GM19468 (cell line): ENCODE results near the gene TBC1D12.

Source experiments
- ATAC-seq: cut with Tn5 transposase; IDR thresholded peaks from one replicate; pipeline ENCODE4 v1.9.1; 2021; ENCODE audit warnings: mild to moderate bottlenecking, moderate library complexity, moderate number of reproducible peaks; ENCODE audit not compliant: unreplicated experiment; ENCODE audit errors: extremely low read depth

Gene TBC1D12

DNA sequence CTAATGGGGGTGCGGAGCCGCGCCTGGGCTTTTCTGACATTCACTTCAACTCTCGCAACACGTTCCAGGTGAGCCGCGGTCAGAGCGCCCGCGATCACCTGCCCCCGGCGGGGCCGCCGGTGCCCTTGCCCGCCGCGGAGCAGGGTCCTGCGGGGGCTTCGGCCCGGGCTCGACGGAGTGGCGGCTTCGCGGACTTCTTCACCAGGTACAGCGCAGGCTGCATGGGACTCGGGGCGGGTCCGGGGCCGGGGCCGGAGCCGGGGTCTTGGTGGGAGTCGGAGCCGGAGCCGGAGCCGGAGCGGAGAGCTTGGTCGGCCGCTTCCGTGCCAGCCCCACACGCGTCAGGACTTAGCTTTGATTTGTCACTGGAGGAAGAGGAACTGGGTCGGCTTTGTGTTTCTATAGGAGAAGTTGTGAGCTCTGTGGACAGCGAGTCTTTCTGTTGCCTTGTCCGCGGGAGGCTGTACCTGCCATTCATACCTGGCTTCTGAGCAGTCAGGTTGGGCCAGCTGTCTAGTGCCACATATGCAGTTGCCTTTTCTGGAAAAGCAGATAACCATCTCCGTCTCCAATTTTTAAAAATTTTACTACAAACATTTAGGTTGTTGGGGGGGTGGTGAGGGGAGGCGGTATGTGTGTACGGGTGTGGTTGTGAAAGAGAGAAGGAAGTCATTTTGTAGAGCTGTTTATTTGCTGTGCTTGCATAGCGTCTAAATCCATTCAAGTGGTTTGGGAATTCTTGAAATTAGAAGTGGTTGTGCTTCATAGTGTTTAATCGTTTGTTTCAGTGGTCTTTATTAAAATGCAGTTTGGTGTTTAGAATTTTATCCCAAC lies 1.3 kb downstream of the TBC1D12 start:
- peak; percentile 20 for ATAC-seq

DNA sequence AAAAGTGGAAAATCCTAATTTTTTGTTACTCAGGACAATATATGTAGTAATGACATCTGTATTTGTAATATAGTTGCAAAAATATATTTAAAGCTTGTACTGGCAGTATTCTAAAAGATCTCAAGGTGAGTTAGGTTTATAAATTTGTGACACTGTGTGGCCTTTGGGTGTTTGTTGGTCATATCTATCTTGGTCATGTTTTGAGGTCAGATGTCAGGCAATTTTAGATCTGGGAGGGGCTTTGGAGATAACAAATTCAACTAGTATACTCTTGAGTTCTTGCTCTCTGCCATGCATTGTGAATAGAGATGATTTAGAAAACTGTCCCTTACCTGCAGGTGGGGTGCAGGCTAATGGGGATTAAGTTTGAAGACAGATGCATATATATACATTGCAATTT lies 3.1 kb downstream of the TBC1D12 start:
- ATAC-seq, result no peak

DNA sequence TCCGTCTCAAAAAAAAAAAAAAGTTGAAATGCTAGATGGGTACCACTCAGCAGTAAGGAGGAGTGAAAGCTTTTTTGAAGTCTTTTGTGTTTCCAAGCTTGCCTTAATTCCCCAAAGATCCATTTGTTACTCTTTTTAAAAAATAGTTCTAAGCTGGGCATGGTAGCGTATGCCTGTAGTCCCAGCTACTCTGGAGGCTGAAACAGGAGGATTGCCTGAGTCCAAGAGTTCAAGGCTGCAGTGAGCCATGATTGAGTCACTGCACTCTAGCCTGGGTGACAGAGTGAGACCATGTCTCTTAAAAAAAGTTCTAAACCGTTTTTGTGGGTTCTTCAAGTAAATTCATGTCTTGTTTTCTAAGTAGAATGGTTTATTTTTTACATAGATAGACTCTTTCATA lies 5.3 kb downstream of the TBC1D12 start:
- ATAC-seq, result no peak

DNA sequence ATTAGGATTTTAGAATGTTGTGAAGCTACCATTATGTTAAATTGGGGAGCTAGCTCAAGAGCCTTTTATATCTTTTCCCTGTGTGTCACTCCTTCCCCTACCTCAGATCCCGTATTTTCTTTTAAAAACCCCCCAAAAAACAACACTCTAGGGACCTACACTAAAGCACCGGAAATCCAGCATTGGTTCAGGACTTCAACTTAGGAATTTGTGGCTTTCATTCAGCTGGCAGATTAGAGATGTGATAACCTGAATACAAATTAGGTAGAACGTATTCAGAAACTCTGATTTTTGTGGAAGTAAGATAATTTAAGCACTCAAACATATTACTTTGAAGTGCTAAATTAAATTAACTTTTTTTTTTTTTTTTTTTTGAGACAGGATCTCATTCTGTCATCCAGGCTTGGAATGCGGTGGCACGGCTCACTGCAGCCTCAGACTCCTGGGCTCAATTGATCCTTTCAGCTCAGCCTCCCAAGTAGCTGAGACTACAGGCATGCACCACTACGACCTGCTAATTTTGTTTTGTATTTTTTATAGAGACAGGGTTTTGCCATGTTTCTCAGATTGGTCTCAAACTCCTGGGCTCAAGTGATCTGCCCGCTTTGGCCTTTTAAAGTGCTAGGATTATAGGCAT lies 6.8 kb downstream of the TBC1D12 start:
- ATAC-seq, result no peak

DNA sequence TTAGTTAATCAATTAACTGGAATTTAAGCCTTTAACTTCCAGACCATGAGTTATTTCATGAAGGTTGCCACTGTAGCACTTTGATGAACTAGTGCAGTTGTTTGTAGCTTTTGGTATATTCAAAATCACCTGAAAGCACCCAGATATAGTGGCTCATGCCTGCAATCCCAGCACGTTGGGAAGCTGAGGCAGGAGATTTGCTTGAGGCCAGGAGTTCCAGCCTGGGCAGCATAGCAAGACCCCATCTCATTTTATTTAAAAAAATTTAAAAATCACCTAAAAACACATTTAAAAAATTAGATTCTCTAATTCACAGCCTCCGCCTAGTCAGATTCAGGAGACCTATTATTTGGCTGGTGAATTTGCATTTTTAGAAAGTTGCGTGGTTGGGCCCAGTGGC lies 9.0 kb downstream of the TBC1D12 start:
- ATAC-seq, result no peak

DNA sequence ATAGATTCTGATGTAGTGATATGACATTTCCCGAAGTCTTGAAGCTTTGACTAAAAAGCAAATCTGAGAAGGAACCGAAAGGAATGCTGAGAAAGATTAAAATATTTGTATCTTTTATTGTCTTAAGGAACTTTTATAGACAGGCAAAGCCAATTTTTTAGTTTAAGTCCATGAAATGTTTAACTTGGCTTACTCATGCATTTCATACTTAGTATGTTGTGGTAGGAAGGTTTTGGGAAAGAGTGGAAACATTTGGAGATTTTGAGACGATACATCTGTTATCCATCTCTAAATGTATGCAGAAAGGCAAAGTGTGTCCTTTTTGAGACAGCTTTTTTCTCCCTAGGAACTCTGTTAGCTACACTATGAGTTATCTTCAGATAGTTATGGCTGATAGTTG lies 10.1 kb downstream of the TBC1D12 start:
- no peak for ATAC-seq

DNA sequence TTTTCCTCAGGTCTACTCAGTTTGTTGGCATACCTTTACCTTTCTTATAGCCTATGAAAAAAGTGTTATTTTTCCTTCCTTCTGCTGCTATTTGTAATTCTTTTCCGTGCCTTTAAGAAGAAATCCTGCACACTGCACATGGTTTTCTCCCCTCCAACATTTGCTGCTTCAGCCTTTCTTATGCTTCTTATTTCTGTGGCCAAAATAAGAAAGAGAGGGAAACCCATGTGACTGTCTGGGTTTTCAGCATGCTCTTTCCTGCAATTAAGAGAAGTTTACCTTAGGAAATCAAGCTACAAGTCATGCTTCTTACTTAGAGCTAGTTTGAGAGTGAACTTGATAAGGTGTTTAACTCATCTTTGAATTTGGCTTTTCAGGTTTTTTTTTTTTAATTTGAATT lies 11.0 kb downstream of the TBC1D12 start:
- ATAC-seq, result no peak

DNA sequence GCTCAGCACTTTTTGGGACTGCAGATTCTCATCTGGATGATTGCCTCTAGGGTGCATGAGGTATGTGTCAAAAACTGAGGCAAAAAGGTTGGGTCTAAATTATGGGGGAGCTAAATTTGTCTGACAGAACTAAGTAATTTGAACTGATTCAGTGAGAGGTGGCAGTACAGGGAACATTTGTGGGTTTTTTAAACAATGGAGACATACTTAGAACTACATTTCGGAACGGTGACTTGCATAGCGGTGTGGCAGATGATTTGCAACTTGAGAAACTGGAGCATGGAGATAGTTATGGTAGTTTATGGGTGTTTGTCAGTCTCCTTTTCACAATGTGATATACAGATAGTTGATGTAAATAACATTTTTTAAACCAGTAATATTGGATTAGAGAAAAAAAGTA lies 14.6 kb downstream of the TBC1D12 start:
- ATAC-seq, result no peak

DNA sequence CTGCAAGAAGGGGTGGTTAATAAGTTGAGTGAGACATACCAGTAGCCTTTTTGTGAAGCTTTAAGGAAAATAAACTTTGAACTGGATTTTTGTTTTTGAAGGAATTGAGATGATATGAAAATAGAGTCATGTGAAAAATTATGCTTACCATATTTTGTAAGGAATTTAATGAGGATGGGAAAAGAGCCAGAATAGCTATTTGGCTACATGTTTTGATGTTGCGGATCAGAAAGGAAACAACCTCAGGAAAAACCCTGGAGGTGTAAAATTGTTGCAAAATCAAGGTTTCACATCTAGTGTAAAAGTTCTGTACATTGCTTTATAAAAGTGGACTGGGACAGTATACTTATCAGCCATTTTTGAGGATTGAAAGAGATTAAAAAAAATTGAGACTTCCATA lies 15.0 kb downstream of the TBC1D12 start:
- ATAC-seq, result no peak

DNA sequence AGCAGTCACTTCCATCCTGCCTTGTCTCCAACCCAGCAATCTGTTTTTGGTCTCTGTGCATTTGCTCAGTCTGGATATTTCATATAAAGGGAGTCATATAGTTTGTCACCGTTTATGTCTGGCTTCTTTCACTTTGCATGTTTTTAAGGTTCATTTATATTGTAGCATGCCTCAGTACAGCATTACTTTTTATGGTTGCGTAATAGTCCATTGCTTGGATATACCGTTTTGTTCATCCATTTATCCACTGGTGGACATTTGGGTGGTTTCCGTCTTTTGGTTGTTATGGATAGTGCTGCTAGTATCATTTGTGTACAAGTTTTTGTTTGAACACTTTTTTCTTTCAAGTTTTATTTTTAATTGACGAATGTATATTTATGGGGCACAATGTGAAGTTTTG lies 18.2 kb downstream of the TBC1D12 start:
- no peak for ATAC-seq

DNA sequence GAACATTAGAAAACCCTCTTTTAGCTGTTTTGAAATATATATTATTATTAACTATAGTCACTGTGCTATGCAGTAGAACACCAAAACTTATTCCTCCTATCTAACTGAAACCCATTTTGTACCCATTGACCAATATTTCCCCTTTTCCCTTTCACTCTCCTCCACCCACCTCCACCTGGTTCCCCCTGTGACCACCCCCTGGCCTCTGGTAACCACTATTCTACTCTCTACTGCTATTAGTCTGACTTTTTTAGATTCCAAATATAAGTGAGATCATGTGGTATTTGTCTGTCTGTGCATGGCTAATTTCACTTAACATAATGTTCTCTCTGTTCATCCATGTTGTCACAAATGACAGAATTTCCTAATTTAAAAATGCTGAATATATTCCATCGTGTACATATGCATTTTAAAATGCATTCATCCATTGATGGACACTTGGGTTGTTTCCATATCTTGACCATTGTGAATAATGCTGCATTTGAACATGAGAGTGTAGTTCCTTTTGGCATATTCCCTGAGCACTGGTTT lies 18.7 kb downstream of the TBC1D12 start:
- no peak for ATAC-seq

DNA sequence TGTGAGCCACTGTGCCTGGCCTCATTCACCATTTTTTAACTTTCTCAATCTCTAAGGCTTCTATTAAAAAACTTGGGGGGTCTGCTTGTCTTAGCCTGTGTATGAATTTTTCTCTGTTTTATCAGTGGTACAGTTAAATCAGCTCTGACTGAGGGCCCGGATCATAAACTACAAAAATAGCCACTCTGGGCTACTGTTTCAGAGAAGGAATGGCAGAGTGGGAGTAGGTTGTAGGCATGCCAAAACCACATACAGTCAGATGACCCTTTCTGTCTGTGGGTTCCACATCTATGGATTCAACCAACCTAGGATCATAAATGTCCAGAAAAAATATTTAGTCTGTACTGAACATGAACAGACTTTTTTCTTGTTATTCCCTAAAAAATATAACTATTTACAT lies 21.3 kb downstream of the TBC1D12 start:
- no peak for ATAC-seq

DNA sequence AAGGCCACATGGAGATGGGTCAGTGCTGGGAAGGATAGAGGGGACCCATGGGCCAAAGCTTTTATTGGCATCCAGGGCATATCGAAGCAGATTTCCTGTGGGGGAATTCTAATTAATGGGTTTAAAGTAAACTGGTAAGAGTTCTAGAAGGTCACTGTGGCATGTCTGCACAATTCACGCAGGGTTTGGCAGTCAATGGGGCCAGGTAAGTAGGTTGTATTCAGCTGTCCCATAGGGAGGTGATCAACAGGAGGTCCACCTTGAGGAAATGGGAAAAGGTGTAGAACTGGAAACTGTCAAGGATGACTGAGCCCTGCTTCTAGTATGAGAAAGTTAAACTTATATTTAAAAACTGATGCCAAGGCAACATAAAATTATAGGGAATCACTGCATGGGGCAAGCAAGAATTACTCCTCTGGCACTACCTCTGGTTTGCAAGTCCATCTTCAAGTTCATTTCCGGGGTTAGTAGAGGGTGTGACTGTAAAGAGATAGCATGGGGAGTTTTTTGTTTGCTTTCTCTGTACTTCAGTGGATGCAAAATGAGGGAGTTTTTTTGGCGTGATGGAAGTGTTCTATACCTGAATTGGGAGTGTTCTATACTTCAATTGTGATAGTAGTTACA lies 22.5 kb downstream of the TBC1D12 start:
- no peak for ATAC-seq

DNA sequence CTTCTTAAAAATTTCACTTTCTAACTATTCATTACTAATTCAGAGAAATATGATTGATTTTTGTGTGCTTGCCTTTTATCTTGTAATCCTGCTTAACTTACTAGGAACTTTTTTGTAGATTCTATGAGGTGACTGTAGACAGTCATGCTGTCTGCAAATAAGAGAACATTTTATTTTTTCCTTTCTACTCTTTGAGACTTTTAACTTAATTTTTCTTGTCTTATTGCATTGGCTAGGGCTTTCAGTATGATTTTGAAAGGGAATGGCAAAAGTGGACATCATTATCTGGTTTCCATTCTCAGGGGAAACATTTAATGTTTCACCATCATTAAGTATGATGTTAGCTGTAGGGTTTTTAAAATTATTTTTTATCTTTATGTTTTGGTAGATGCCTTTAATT lies 23.6 kb downstream of the TBC1D12 start:
- ATAC-seq, result no peak

DNA sequence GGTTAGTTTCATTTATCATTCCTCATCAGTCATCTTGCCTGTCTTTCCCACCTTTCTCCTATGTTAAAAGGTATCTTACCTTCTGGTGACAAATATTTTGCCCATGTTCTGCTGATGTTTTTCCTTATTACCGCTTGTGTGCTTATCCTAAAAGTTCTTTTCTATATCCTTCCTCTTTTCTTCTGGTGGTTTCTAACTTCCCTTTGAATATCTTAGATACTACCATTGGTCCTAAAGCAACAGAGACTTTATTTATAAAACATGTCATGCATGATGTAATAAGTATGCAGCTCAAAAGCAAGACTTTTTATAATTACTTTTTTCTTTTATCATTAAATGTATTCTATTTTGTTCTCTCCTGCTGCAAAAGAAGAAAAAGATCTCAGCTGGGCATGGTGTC lies 24.8 kb downstream of the TBC1D12 start:
- ATAC-seq, result no peak

DNA sequence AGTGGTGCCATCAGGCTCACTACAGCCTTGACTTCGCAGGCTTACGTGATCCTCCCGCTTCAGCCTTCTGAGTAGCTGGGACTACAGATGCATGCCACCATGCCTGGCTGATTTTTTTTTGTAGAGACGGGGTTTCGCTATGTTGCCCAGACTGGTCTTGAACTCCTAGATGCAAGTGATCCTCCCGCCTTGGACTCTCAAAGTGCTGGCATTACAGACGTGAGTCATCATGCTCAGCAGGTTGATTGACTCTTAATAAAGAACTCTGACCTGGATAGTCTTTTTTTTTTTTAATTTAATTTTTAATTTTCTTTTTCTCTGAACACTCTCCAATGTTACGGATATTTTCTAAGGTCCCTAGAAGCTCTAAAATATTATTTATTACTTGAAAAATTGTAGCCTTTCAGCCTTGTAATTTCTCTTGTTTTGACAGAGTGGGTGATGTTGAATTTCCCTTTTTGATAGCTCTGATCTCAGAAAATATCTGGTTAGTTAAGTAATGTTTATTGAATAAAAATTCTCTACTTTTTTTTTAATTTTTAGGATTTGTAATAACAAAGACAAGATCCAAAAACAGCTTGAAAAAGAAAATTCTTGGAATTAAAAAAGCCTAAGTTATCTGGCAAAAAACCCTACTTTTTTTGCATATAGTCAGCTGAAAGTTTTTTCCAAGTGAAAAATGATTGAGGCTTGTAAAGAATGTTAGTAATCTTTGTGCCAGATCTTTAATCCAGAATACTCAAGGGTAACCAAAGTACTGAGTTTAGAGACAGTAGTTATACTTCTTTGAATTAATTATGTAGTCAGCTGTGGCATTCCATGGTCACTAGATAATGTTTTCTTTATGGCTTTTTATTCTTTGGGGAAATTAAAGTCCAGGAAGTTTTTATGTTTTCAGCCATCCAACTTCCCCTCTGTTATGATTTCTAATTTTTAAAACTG lies 26.7 kb downstream of the TBC1D12 start:
- no peak for ATAC-seq

DNA sequence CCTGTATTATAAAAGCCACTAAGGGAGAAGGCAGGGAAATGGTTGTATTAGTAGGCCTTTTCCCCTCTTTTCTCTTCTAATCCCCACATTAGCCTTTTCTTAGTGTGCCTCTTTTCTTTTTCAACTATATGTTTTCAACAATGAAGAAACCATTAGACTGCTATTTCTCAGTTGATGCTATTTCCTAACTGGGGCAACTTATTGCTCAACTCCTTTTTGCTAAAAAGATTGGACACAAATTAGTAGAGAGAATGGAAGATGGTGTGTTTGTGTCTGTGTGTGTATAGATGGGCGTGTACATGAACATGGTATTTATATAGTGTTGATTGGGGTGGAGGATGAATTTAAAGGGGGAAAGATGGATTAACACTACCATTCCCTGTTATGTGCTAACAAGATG lies 28.4 kb downstream of the TBC1D12 start:
- ATAC-seq, result no peak

DNA sequence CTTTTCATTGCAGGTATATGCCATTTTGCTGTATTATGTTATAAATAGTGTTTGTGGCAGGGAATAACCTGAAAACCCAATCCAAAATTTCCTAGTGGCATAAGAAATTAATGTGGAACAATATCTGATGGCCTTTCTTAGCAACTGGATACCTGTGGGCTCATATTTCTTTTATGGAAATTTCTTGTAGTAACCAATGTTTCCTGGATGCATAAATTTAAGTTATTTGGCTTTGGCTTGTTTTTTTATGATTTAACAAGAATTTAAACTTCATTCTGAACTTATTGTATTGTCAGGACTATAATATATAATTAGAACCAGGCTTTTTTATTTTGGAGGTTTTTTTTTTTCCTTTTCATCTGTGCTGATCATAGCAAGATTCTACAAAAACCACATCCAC lies 30.1 kb downstream of the TBC1D12 start:
- ATAC-seq, result no peak

DNA sequence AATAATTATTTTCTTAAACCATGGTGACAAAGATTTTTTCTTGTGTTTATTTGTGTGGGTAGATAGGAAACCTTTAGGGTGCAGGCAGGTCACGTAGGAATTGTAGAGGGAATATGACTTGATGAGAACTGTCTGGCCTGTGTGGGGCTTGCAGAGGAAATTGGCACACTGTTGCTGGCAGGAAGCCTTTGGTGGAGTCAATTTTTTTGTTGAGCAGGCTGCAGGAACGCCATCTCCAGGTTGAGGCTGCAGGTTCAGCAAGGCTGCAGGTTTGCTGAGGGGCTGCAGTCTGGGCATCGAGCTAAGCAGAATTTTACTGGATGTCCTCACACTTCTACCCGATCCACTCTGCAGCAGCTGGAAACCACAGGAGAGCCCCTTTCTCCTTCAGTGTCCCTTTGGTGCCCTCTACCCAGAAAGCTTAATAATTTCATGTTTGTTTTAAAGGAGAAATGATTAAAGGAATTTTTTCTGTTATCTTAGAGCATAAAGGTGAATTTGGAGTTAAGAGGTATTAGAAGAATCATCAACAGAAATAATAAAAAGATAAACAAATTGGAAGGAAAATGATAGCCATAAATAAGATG lies 37.0 kb downstream of the TBC1D12 start:
- ATAC-seq, result no peak

DNA sequence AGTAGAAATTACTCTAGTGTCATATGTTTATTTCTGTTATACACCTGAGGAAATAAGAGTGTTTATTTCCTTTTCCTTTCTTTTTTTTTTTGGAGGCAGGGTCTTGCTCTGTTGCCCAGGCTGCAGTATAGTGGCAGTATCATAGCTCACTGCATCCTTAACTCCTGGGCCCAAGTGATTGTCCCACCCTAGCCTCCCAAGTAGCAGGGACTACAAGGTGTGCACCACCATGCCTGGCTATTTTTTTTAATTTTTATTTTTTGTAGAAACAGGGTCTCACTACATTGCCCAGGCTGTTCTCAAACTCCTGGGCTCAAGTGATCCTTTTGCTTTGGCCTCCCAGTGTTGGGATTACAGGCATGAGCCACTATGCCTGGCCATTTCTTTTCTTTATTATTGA lies 37.8 kb downstream of the TBC1D12 start:
- no peak for ATAC-seq
